Measurements from ENCODE around the gene COL26A1. TPM values are rescaled to one million over a fixed set of nuclear protein-coding genes. Genes with fewer than 3 reads are reported as not detected.
"Not testable (repeated sequence)": the region's sequence is repeated elsewhere in the genome, so short reads cannot be mapped to it uniquely, and the experiment has no call there.

COL26A1 gene
- total and polyA plus RNA-seq, 8 donors: 0.37 to 3.5 (median 0.86) TPM

DNA sequence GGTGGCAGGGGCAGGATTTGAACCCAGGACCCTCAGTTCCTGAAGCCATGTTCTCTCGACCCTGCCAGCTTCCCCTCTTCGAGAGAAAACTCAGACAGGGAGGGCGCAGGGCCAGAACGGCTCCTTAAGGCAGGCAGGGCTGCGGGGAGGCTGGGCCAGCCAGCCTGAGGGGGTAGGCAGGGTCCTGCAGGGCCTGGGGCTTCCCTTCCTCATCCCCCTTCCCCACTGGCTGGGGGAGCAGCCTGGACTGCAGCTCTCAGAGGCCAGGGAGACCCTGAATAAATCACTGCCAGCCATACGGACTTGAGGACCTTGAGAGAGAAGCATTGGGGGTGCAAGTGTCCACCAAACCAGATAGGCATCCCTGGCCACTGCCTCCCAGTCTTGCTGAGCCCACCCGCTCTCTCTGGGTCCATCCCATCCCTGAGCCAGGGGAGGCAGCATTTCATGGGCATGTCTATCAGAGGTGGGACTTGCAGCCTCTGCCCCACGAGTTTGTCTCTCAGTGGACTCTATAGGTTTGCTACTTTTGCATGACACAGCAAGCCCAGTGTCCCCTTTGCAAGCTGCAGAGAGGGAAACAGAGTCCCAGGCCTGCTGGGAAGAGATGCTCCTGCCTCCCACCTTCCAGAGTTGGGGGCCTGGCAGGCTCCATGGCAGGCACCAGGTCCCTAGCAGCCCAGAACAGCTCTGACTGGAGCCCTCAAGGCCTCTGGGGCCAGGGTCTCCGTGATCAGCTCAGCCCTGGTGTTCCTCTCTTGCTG, 195.5 kb downstream of the COL26A1 start:
- Histone ChIP-seq H3K36me3 (no peaks in the 10 kb centered on the region), H3K4me1 (no peaks in the 10 kb centered on the region), H3K9me3 (no peaks in the 10 kb centered on the region), H3K27me3 (no peaks in the 10 kb centered on the region), H3K4me3 (no peak overlapping the region), H3K27ac (no peak overlapping the region)
- 71 to 76% methylated on average over 9 of the region's 9 CpGs for WGBS, 2 donors
- TF ChIP-seq, protein P1, sequence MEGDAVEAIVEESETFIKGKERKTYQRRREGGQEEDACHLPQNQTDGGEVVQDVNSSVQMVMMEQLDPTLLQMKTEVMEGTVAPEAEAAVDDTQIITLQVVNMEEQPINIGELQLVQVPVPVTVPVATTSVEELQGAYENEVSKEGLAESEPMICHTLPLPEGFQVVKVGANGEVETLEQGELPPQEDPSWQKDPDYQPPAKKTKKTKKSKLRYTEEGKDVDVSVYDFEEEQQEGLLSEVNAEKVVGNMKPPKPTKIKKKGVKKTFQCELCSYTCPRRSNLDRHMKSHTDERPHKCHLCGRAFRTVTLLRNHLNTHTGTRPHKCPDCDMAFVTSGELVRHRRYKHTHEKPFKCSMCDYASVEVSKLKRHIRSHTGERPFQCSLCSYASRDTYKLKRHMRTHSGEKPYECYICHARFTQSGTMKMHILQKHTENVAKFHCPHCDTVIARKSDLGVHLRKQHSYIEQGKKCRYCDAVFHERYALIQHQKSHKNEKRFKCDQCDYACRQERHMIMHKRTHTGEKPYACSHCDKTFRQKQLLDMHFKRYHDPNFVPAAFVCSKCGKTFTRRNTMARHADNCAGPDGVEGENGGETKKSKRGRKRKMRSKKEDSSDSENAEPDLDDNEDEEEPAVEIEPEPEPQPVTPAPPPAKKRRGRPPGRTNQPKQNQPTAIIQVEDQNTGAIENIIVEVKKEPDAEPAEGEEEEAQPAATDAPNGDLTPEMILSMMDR (IDR thresholded peaks at IDR 0.05): no peak
- FAIRE-seq: no peak
- peak in 1 of 6 donors; percentile 30 for DNase-seq
- intact Hi-C loops (cut with DNase I): no loop called here
- no peak for ATAC-seq

DNA sequence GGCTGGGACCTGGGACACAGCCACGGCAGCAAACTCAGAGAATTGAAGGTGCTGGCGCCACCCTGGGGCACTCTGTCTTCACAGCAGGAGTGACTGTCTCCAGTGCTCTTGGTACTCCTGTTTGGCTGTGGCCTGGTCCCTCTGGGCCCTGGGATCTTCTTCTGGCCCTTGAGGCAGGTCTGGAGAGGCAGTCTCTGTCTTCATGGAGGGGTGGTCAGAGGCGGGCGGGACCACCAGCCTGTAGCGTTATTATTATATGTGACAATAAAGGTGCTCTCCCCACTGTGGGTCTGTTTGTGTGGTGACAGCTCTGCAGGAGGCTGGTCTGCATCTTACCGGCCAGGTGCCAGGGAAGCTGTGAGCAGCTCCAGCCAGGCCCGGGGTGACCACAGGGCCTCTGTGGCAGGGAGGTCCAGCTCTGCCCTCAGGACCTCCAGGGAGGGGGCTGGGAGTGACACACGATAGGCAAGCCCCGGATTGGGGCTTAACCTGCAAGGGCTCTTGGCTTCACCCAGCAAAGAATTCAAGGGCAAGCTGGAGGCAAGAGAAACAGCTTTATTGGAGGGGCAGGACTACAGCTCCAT, 196.2 kb downstream of the COL26A1 start:
- ATAC-seq: no peak
- no peaks in the 10 kb centered on the region for H3K9me3 ChIP-seq
- DNase-seq: peak in 2 of 6 donors; percentile 35 to 46
- TF ChIP-seq, protein P1 (IDR thresholded peaks at IDR 0.05): no peak
- no peaks in the 10 kb centered on the region for H3K27me3 ChIP-seq
- no peak for FAIRE-seq
- no peaks in the 10 kb centered on the region for H3K36me3 ChIP-seq
- H3K27ac ChIP-seq: no peak overlapping the region
- no peaks in the 10 kb centered on the region for H3K4me1 ChIP-seq
- WGBS, 2 donors: 68 to 72% methylated on average over 9 of the region's 9 CpGs
- intact Hi-C loops (cut with DNase I): no loop called here
- H3K4me3 ChIP-seq: no peak overlapping the region

DNA sequence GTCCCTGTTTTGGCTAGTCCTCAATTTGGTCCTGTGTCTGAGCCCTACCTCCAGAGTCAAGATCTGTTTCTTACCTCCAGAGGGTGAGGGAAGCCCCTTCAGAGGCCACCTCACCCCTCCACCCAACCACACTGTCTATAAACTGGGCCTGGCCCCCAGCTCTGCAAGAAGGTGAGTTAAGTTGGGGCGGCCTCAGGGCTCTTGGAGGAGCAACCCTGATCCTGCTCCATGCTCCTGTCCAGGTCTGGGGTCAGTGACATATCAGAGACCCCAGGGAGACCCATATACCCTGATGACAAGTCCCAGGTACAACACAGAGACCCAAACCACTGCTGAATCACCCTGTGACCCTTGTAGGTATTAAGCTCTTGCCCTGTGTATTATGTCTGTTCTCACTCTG, 196.9 kb downstream of the COL26A1 start:
- TF ChIP-seq, protein P1 (IDR thresholded peaks at IDR 0.05): no peak
- Histone ChIP-seq H3K4me1 (no peaks in the 10 kb centered on the region), H3K27ac (no peak overlapping the region), H3K9me3 (no peaks in the 10 kb centered on the region), H3K36me3 (no peaks in the 10 kb centered on the region), H3K4me3 (no peak overlapping the region), H3K27me3 (no peaks in the 10 kb centered on the region)
- ATAC-seq (no peak), FAIRE-seq (no peak), DNase-seq (no peak)
- WGBS, 2 donors: 94 to 95% methylated on average over 1 of the region's 1 CpG
- intact Hi-C loops (cut with DNase I): no loop called here

- H3K4me3 ChIP-seq; intact Hi-C loops (cut with DNase I); H3K36me3 ChIP-seq; H3K27me3 ChIP-seq; H3K4me1 ChIP-seq; ATAC-seq; H3K27ac ChIP-seq; DNase-seq; FAIRE-seq; H3K9me3 ChIP-seq: not testable (repeated sequence)
- WGBS, 2 donors: 85 to 96% methylated on average over 3 of the region's 3 CpGs
Measured at GRCh38 chr7:101560021-101560420, 197.3 kb downstream of the COL26A1 start.

- H3K27ac ChIP-seq: no peak overlapping the region
- TF ChIP-seq, protein P1 (IDR thresholded peaks at IDR 0.05): no peak
- peak in 1 of 6 donors; percentile 53 for DNase-seq
- intact Hi-C loops (cut with DNase I): no loop called here
- no peak for FAIRE-seq
- no peaks in the 10 kb centered on the region for H3K36me3 ChIP-seq
- no peak for ATAC-seq
- H3K27me3 ChIP-seq: no peaks in the 10 kb centered on the region
- no peaks in the 10 kb centered on the region for H3K9me3 ChIP-seq
- WGBS, 2 donors: 45 to 50% methylated on average over 7 of the region's 7 CpGs
- H3K4me3 ChIP-seq: no peak overlapping the region
- H3K4me1 ChIP-seq: no peaks in the 10 kb centered on the region
Measured at GRCh38 chr7:101560856-101561255, 198.2 kb downstream of the COL26A1 start.

DNA sequence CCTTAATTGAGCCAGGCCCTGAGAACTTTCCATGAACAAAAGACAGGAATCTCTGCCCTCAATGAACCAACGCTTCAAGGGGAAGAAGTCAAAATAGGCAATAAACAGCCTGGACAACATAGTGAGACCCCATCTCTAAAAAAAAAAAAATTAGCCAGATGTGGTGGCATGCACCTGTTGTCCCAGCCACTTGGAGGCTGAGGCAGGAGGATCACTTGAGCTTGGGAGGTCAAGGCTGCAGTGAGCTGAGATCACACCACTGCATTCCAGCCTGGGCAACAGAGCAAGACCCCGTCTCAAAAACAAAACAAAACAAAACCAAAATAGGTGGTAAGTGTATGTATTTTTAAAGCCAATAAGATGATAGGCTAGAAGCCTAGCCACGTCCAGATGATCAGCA, 198.6 kb downstream of the COL26A1 start:
- H3K27ac ChIP-seq; ATAC-seq; H3K4me3 ChIP-seq; FAIRE-seq; DNase-seq; H3K36me3 ChIP-seq; H3K4me1 ChIP-seq; H3K9me3 ChIP-seq; intact Hi-C loops (cut with DNase I); H3K27me3 ChIP-seq: not testable (repeated sequence)
- WGBS, 2 donors: 63 to 74% methylated on average over 3 of the region's 3 CpGs

All from pancreas (tissue), 10 donors.